Calu3 (cell line): ENCODE measurements around the gene AK2. TPM values are rescaled to one million over a fixed set of nuclear protein-coding genes. Genes with fewer than 3 reads are reported as not detected.
A peak's percentile ranks its signal among the peaks of the same experiment; 100 is the strongest.

Experiments used
- BruUV-seq: library from RNA; stranded (reverse); fragments of 400-500 nt; replicated peaks from 2 replicates; lab custom pipeline; 2021; lab: Mats Ljungman, UMichigan
- CTCF ChIA-PET: fragments of 300-600 bp; sonication (Branson Sonifier 250); formaldehyde crosslinking; loops from one replicate; lab custom pipeline; 2022; ENCODE audit warnings: antibody characterized with exemption; lab: Charles Lee
- DNase-seq: peaks from one replicate; pipeline ENCODE4 v3.0.0; 2022
- H3K27ac Mint-ChIP-seq: one replicate; pipeline ENCODE4 v1.8.0; 2022; ENCODE audit warnings: mixed read lengths; ENCODE audit not compliant: unreplicated experiment
- H3K27me3 Mint-ChIP-seq: one replicate; pipeline ENCODE4 v1.8.0; 2022; ENCODE audit warnings: mixed read lengths; ENCODE audit not compliant: unreplicated experiment
- H3K36me3 Mint-ChIP-seq: one replicate; pipeline ENCODE4 v1.8.0; 2022; ENCODE audit warnings: mild to moderate bottlenecking, moderate library complexity, mixed read lengths; ENCODE audit not compliant: insufficient read depth, unreplicated experiment
- H3K4me1 Mint-ChIP-seq: one replicate; pipeline ENCODE4 v1.8.0; 2022; ENCODE audit warnings: mild to moderate bottlenecking, low read depth, mixed read lengths; ENCODE audit not compliant: unreplicated experiment
- H3K4me3 Mint-ChIP-seq: one replicate; pipeline ENCODE4 v1.8.0; 2022; ENCODE audit warnings: mild to moderate bottlenecking, low read depth, moderate library complexity, mixed read lengths; ENCODE audit not compliant: unreplicated experiment
- H3K9me3 Mint-ChIP-seq: one replicate; pipeline ENCODE4 v1.8.0; 2022; ENCODE audit warnings: low read depth, mixed read lengths; ENCODE audit not compliant: unreplicated experiment
- CTCF ChIP-seq: fragments of 200-600 bp; IDR thresholded peaks from one replicate; pipeline ENCODE4 v1.8.0; 2022; ENCODE audit warnings: antibody characterized with exemption; ENCODE audit not compliant: unreplicated experiment
- intact Hi-C: fragments of 100-400 bp; cut with micrococcal nuclease; formaldehyde crosslinking; loops from one replicate; pipeline ENCODE4 v1.10.0; 2022; ENCODE audit not compliant: unreplicated experiment
- total RNA-seq: library from RNA; stranded (reverse); gene quantifications from 2 replicates; pipeline ENCODE4 v1.2.3, GENCODE V29; 2022

The AK2 gene
- total RNA-seq, 1 experiment from 2014 or later: 226 TPM

- TF ChIP-seq CTCF: no peak
- no TSS peak for BruUV-seq
- DNase-seq: peak; percentile 36
- intact Hi-C loops: no loop called here
- CTCF ChIA-PET: no interaction called here
- Mint-ChIP-seq H3K36me3 (peaks cover 4% of the 10 kb centered on the region), H3K4me3 (no peak overlapping the region), H3K9me3 (no peaks in the 10 kb centered on the region), H3K4me1 (peaks cover 12% of the 10 kb centered on the region), H3K27me3 (no peaks in the 10 kb centered on the region), H3K27ac (no peak overlapping the region)
Observed at GRCh38 chr1:33045246-33045645, 8.6 kb upstream of the AK2 start.

- intact Hi-C loops: no loop called here
- no peak overlapping the region for H3K4me3 Mint-ChIP-seq
- no peak for DNase-seq
- H3K9me3 Mint-ChIP-seq: no peaks in the 10 kb centered on the region
- TF ChIP-seq CTCF: no peak
- H3K27ac Mint-ChIP-seq: no peak overlapping the region
- peaks cover 11% of the 10 kb centered on the region for H3K4me1 Mint-ChIP-seq
- peaks cover 7% of the 10 kb centered on the region for H3K36me3 Mint-ChIP-seq
- CTCF ChIA-PET: no interaction called here
- no peaks in the 10 kb centered on the region for H3K27me3 Mint-ChIP-seq
- no TSS peak for BruUV-seq
Observed at GRCh38 chr1:33043267-33044092, 6.8 kb upstream of the AK2 start.

GRCh38 chr1:33042831-33043230, 6.1 kb upstream of the AK2 start:
- BruUV-seq: no TSS peak
- intact Hi-C loops: no loop called here
- no peak for TF ChIP-seq CTCF
- Mint-ChIP-seq H3K36me3 (peaks cover 7% of the 10 kb centered on the region), H3K4me1 (peaks cover 4% of the 10 kb centered on the region), H3K4me3 (no peak overlapping the region), H3K9me3 (no peaks in the 10 kb centered on the region), H3K27ac (no peak overlapping the region), H3K27me3 (no peaks in the 10 kb centered on the region)
- CTCF ChIA-PET: no interaction called here
- DNase-seq: no peak

GRCh38 chr1:33041026-33041425, 4.3 kb upstream of the AK2 start:
- no peak for DNase-seq
- BruUV-seq: no TSS peak
- CTCF ChIA-PET: interaction anchor here (0.7 kb wide), 1 partner anchor 517 kb away, joined by 4 read pairs; no protein-coding TSS in a partner anchor
- no peaks in the 10 kb centered on the region for H3K9me3 Mint-ChIP-seq
- TF ChIP-seq CTCF: no peak
- peaks cover 18% of the 10 kb centered on the region for H3K36me3 Mint-ChIP-seq
- no peak overlapping the region for H3K4me3 Mint-ChIP-seq
- no peak overlapping the region for H3K27ac Mint-ChIP-seq
- H3K4me1 Mint-ChIP-seq: no peaks in the 10 kb centered on the region
- intact Hi-C loops: no loop called here
- no peaks in the 10 kb centered on the region for H3K27me3 Mint-ChIP-seq
